ENCODE measurements around the gene FGD6.

DNA sequence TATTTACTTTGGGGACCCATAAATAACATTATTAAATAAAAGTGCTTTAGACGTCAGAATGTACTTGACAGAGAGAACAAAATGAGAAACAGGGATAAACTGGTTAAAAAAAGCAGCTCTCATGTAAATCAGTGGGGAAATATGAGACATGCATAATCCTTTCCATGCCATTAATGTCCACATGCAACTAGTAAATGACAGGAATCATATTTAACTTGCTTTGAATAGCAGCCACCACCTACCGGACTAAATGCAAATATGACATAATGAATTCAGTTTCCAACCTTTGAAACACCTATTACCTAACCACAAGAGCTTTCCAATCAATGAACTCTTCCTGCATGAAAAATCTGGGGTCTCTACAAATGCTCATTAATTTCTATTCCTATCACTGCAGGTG, 19.6 kb downstream of the FGD6 start:
- TF ChIP-seq EZH2 (IDR thresholded peaks at IDR 0.05; ENCODE audit: low read depth, unreplicated experiment): no peak
- TF ChIP-seq, protein P1, sequence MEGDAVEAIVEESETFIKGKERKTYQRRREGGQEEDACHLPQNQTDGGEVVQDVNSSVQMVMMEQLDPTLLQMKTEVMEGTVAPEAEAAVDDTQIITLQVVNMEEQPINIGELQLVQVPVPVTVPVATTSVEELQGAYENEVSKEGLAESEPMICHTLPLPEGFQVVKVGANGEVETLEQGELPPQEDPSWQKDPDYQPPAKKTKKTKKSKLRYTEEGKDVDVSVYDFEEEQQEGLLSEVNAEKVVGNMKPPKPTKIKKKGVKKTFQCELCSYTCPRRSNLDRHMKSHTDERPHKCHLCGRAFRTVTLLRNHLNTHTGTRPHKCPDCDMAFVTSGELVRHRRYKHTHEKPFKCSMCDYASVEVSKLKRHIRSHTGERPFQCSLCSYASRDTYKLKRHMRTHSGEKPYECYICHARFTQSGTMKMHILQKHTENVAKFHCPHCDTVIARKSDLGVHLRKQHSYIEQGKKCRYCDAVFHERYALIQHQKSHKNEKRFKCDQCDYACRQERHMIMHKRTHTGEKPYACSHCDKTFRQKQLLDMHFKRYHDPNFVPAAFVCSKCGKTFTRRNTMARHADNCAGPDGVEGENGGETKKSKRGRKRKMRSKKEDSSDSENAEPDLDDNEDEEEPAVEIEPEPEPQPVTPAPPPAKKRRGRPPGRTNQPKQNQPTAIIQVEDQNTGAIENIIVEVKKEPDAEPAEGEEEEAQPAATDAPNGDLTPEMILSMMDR (conservative IDR thresholded peaks at IDR 0.05; ENCODE audit: low read depth in 2 of 2): no peak
- TF ChIP-seq, protein P2, sequence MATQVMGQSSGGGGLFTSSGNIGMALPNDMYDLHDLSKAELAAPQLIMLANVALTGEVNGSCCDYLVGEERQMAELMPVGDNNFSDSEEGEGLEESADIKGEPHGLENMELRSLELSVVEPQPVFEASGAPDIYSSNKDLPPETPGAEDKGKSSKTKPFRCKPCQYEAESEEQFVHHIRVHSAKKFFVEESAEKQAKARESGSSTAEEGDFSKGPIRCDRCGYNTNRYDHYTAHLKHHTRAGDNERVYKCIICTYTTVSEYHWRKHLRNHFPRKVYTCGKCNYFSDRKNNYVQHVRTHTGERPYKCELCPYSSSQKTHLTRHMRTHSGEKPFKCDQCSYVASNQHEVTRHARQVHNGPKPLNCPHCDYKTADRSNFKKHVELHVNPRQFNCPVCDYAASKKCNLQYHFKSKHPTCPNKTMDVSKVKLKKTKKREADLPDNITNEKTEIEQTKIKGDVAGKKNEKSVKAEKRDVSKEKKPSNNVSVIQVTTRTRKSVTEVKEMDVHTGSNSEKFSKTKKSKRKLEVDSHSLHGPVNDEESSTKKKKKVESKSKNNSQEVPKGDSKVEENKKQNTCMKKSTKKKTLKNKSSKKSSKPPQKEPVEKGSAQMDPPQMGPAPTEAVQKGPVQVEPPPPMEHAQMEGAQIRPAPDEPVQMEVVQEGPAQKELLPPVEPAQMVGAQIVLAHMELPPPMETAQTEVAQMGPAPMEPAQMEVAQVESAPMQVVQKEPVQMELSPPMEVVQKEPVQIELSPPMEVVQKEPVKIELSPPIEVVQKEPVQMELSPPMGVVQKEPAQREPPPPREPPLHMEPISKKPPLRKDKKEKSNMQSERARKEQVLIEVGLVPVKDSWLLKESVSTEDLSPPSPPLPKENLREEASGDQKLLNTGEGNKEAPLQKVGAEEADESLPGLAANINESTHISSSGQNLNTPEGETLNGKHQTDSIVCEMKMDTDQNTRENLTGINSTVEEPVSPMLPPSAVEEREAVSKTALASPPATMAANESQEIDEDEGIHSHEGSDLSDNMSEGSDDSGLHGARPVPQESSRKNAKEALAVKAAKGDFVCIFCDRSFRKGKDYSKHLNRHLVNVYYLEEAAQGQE (IDR thresholded peaks at IDR 0.05; ENCODE audit: unreplicated experiment): no peak
- TF ChIP-seq POLR2AphosphoS5 (IDR thresholded peaks at IDR 0.05; ENCODE audit: low read depth): no peak
